GM12865 (cell line): Measurements from ENCODE around the gene SLC6A6.
A peak's percentile ranks its signal among the peaks of the same experiment; 100 is the strongest.

Experiments
- DNase-seq: peaks from one replicate; pipeline ENCODE4 v3.0.0; 2010; ENCODE audit warnings: low read depth
- H3K4me3 ChIP-seq: 2 replicates; pipeline ENCODE4 v1.5.1; 2011; ENCODE audit warnings: mild to moderate bottlenecking, low read depth, low read length, control low read depth
- CTCF ChIP-seq: IDR thresholded peaks from 2 replicates; pipeline ENCODE4 v1.5.1; 2011; ENCODE audit warnings: low read length, control low read depth, low read depth, inconsistent platforms; ENCODE audit not compliant: insufficient read depth; ENCODE audit errors: missing control alignments

SLC6A6 gene

GRCh38 chr3:14484741-14485140 is 82.3 kb downstream of the SLC6A6 start:
- no peak for DNase-seq
- no peak for TF ChIP-seq CTCF

GRCh38 chr3:14485981-14486380 is 83.6 kb downstream of the SLC6A6 start:
- no peak for TF ChIP-seq CTCF
- DNase-seq, result no peak
- H3K4me3 ChIP-seq, result no peak overlapping the region

More at GRCh38 chr3:14484741-14485140, 82.3 kb downstream of the SLC6A6 start:
- no peak overlapping the region for H3K4me3 ChIP-seq

- H3K4me3 ChIP-seq, result no peak overlapping the region
- TF ChIP-seq CTCF, result no peak
Observed at GRCh38 chr3:14486460-14486859, 84.1 kb downstream of the SLC6A6 start.

GRCh38 chr3:14487086-14487485 is 84.7 kb downstream of the SLC6A6 start:
- no peak overlapping the region for H3K4me3 ChIP-seq
- TF ChIP-seq CTCF, result no peak
- DNase-seq, result no peak

More at GRCh38 chr3:14486460-14486859, 84.1 kb downstream of the SLC6A6 start:
- DNase-seq, result peak; percentile 57

GRCh38 chr3:14487821-14488220 is 85.4 kb downstream of the SLC6A6 start:
- no peak for DNase-seq
- no peak overlapping the region for H3K4me3 ChIP-seq
- TF ChIP-seq CTCF, result no peak

- no peak overlapping the region for H3K4me3 ChIP-seq
- DNase-seq, result no peak
- no peak for TF ChIP-seq CTCF
Observed at GRCh38 chr3:14488286-14489041, 86.1 kb downstream of the SLC6A6 start.

- TF ChIP-seq CTCF, result no peak
- DNase-seq, result no peak
- H3K4me3 ChIP-seq, result no peak overlapping the region
Observed at GRCh38 chr3:14489641-14490040, 87.2 kb downstream of the SLC6A6 start.
